ENCODE data around the gene DCHS2.

Gene DCHS2

DNA sequence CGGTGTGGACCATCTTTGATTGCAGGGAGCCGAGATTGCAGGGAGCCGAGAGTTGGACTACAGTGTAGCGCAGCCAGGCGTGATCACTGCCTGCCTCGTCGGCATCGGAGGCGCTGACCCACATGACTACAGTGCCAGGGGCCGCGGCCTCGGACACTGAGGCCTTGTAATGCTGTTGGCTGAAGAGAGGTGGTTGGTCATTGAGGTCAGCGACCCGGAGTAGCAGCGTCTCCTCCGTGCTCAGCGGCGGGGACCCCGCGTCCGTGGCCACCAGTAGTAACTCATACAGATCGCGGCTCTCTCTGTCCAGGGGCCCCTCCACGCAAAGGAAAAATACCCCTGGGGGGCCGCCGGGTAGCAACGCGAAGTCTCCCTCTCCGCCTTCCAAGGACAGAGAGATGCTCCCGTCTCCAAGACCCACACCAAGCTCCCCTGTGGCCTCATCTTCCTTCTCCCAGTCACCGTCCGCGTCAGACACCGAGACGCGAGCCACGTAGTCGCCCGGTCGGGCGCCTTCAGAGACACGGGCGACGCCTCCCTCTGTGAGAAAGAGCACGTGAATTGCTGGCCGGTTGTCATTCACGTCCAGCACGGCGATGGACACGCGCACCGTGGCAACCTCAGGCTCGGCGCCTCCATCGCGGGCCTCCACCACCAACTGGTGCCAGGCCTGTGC is 1.9 kb downstream of the DCHS2 start:
- DNase-seq (ENCODE audit: low spot score), result no peak

DNA sequence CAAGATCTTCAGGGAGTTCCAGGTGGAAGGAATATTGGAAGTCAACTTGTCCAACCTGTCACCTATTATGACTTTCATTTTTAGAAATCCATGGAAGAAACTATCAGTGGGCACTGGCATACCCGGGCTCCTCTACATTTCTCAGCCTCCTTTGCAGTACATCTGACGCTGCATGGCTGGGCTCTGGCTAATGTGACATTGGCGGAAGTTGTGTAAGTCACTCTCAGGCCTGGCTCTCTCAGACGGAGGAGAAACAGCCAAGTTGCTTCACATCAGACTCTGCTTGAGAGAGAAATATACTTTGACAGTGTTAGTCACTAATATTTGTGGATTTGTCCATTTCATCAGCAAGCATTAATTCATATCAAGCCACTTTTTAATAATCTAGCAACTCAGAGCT is 4.5 kb downstream of the DCHS2 start:
- DNase-seq (ENCODE audit: low spot score), result no peak

DNA sequence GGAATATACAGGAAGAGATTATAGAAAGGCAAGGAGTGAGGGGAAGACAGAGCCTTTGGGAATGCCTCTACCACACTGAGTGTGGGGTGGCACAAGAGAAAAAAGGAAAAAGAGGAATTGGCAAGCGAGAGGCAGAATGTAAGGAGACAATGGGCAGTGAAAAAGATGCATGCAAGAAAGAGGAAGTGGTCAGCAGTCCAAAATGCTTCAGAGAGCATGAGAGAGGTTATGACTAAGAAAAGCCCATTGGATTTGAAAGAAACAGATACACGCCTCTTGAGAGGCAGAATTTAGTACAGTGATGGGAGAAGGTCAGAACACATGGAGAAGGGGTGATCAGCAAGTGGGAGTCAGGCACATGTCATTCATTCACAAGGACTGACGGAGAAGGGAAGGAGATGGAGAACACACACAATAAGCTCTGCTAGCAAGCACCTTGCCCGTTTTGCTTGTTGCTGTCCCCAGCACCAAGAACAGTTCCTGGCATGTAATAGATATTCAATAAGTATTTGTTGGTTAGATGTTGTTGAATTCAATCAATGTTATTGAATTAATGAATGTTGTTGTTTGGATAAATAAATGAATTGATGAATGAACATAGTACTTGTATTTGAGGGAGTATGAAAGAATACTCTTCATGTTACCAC is 6.3 kb downstream of the DCHS2 start:
- DNase-seq (ENCODE audit: low spot score), result peak; percentile 24

DNA sequence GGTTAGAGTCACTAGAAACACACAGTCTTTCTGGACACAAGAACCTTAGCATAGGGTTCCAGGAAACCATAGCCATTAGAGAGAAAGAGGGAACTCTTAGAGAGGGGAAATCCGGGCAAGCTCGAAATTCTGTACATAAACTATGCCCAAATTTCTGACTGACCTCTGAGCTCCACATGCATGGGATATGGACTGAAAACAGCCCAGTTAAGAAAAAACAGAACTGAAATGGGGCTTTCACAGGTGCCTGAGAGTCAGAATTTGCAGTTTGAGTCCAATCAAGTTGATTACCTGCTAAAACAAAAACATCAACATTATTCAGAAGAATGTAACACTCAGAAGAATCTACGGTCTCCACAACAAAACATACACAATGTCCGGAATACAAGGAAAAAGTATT is 13.1 kb downstream of the DCHS2 start:
- DNase-seq (ENCODE audit: low spot score), result no peak

DNA sequence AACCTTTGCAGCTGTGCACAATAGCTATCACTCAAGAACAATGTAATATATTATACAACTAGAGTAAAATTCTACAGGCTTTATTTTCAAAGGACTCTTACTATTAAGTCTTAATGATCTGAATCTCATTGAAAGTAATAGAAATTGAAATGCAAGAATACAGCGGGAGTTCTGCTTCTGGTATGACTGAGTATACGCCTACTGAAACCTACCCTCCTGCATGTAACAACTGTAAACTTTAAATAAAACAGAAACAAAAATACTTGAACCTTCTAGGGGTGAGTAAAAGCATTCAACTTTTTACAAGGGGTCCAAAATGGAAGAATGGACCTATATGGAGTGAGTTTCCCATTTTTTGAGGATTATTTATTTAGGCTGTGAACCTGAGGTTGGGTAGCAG is 13.5 kb downstream of the DCHS2 start:
- DNase-seq (ENCODE audit: low spot score), result no peak

DNA sequence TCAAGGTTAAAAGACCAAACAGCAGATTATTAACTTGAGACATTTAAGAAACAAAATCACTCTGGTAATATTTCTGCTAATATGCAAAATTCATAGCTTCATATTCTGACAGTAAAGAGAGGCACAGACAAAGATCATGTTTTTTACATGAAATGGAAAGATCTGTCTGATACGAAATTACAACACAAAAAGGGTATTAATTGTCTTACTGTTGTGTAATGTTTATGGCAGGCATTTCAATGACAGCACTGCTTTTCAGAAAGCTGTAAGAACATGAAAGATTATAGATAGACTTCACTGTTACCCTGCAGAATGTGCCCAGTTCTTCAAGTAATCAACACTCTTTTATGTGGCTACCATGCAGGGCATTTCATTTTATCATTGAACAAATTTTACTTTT is 15.4 kb downstream of the DCHS2 start:
- DNase-seq (ENCODE audit: low spot score), result no peak

DNA sequence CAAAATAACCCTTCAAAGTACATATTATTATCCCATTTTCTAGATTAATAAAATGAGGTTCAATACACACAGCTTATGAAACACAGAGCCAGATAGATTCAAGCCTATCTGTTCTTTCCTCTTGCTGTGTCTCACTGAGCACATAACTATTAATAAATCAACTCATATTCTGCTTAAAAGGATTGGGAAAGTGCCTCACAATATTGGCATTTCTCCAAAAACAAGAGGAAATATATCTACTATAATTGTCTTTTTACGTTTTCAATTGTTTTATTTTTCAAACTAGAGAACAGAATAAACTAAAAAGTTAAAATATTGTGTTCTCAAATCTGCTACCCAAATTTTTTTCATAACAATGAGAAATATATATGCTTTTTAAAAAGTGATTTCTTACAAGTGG is 15.8 kb downstream of the DCHS2 start:
- DNase-seq (ENCODE audit: low spot score), result no peak

DNA sequence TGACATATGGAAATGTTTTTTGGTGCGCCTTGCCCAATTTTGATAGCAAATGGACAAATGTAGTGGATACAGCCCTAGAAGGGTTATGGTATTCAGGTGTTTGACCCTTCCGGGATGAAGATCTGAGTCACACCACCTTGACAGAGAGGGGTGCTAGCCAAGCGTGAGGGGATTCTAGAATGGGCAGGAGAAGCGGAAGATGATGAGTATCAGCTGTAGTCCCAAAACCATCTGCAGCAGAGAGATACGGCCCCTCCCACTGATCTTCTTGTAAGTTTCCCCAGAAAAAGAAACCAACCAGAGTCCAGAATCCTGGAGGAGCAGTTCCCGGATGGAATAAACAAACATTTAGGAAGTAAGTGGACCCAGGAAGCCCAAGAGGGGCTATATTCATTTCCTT is 18.1 kb downstream of the DCHS2 start:
- no peak for DNase-seq (ENCODE audit: low spot score)

DNA sequence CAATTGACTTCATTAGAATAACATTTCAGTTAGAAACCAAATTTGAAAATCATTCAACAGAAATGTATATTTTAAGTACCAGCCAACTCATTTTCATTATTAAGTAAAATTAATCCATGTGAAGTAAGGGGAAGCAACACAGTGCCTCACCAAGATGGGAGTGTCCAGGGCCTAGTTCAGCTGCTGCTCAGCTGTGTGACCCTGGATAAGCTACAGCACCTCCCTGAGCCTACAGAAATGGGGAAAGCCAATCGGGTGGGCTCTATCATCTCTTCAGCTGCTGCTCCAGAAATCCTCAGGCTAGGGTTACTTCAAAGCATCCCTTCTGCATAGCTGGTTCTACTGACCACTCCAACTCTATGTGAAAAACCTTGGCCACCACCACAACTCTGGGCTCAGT is 18.7 kb downstream of the DCHS2 start:
- DNase-seq (ENCODE audit: low spot score), result no peak

DNA sequence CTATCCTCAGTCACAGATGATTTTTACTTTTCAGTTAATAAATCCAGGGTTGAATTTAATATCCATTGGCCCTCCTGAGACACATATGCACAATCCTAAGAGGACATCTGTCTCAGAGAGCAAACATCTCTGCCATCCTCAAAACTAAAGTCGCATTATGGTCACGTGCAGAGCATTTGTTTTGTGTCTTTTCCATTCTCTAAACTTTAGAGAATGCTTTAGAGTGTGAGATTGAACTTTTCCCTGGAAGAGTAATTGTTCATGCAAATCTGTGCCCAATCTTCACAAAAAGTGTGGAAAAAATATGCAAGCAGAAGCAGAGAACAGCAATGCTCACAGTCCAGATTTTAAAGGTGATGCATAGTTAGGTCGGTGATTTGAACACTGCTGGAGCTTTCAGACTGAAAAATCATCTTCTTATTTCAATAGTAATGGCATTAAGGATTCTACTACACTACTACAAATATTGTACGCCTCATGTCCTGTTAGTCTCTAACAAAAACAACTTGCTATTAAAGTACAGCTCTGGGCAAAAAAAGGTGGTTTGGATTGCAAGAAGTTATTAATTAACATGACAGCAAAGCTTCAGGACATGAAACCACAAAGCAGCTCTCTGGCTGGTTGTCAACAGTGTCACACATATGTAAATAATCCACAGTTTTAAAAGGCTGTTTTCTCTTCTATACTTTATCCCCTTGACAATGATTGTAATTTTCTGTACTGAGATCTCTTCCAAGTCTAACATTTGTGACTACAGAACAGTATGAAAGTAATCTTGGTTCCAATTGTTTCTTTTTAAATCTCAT is 19.9 kb downstream of the DCHS2 start:
- DNase-seq (ENCODE audit: low spot score), result no peak

DNA sequence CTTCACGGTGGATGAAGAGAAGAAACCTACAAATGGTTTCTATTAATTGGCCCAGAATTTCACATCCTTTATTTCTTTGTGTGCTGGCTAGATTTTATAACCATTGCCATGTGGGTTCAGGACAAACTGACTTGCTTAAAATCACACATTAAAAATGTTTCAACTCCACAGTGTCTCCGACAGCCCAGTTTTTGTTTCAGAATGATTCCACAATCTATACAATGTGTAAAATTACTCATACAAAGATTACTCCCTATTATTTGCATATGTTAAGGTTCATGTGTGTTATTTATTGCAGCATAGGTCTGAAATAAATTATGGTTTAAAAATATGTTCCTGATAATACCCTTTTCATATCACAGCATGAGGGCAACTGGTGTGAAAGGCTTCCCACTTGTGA is 20.6 kb downstream of the DCHS2 start:
- no peak for DNase-seq (ENCODE audit: low spot score)

DNA sequence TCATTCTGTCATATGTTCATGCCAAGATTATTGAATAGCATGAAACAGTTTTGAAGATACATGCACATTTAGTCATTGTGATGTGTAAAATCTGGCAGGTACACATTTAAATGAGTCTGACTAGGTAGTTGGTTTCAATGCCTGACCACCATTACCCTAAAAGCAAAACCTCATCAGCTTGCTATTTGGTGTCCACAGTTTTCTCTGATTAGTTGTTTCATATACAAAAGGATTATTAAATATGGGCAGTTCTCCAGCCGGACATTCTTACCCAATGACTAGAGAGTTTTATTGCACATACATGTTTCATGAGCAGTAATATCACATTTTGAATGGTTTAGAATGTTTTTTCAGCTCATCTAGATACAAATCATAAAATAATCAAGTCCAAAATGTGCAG is 23.7 kb downstream of the DCHS2 start:
- no peak for DNase-seq (ENCODE audit: low spot score)

DNA sequence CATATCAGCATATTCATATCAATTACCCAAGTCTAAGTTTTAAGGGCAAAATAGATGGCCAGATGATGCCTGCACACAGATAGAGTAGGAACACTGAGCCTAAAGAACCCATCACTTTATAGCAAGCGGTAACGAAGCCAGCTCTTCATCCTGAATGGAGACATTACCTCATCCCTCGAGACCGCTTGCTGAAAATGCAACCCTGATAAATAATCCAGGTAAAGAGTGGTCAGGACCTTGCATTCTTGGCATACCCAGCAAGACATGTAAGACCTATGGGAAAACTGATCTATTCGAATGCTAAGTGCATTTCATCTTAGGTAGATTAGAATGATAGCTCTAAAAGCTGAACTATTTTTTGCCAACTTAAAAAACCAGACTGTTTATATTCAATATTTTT is 25.3 kb downstream of the DCHS2 start:
- no peak for DNase-seq (ENCODE audit: low spot score)

DNA sequence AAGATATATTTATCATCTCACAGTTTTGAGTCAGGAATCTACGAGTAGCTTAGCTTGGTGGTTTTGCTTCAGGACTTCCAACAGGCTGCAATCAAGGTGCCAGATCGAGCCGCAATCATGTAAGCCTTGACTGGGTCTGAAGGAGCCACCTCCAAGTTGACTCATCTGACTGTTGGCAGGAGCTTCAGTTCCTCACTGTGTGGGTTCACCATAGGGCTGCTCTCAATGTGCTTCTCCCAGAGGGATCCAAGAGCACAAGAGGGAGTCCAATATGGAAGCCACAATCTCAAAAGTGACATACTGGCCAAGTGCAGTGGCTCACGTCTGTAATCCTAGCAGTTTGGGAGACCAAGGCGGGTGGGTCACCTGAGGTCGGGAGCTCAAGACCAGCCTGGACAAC is 26.5 kb downstream of the DCHS2 start:
- DNase-seq (ENCODE audit: low spot score), result no peak

DNA sequence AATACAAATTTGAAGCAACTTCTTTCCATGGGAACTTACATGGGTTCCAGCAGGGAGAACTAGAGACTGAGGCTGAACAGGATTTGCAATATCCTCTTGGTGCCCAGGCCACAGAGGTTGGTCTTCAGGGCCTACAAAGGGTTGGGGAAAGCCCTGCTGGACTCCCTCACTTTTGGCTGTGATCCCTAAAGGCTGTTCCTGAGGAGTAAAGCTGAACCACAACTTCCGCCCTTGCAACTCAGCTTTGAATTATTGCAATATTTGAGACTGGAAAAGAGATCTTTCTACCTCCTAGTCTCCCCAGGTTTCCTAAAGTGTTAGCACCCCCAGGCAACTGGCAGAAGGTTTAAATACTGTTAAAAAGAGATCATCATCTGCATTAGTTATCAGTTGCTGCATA is 26.9 kb downstream of the DCHS2 start:
- DNase-seq (ENCODE audit: low spot score), result no peak

DNA sequence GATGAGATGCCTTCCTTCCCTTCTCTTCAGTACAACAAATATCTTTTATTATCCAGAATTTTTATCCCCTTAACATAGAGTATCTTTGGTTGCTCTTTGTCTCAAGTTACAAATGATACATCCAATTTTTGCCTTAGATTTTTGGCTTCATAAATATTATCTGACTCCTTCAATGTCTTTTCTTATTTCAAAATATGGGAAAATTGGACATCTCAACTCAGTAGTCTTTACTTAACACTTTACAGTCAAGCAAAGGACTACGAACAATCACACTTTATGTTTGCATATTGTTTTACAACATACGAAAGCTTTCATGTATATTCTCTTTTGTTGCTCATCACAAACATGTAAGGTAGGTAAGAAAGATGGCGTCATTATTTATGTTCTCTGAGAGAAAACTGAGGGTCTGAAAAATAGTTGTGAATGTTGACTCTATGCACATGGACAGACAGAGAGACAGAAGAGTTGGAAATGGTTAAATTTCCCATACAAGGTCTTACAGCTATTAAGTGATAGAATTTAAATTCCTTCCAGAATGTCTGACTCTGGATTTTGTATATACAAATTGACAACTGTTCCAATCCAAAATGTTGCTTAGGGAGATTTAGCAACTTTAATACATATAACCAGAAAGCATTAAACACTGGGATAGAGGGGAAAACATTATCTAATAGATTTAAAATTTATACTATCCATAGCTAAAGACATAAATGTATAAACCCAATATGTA is 29.4 kb downstream of the DCHS2 start:
- no peak for DNase-seq (ENCODE audit: low spot score)

DNA sequence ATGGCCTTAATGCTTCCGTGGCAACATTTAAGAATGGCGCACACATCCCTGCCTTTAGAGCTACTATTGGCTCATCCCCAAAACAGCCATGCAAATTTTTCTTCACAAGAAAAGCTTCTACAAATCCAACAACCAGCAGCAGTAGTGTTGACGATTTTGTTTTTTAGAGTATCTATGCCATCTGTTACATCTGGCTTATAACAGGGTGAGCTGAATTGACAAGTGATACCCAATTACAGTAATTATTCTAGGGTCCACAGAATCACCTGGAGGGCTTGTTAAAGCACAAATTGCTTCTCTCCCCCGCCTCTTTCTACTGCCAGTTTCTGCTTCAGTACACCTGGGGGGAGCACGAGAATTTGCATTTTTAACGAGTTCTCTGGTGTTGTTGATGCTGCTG is 34.1 kb downstream of the DCHS2 start:
- DNase-seq (ENCODE audit: low spot score), result no peak

DNA sequence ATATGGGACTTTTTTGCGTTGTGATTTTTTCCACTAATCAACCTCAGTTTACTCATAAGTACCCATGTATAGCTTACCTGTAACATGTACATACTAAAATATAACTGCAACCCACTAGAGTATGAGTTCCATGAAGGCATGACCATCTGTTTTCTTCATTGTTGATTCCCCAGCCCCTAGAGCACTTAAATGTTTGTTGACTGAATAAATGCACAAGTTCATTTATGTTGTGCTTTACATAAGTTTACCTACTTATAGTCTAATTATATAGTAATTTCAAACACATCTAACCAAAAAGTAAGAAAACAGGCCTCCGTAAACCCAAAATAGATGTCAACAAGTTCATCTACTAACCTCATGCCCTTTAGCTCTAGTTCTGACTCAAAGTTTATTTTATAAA is 34.7 kb downstream of the DCHS2 start:
- no peak for DNase-seq (ENCODE audit: low spot score)

DNA sequence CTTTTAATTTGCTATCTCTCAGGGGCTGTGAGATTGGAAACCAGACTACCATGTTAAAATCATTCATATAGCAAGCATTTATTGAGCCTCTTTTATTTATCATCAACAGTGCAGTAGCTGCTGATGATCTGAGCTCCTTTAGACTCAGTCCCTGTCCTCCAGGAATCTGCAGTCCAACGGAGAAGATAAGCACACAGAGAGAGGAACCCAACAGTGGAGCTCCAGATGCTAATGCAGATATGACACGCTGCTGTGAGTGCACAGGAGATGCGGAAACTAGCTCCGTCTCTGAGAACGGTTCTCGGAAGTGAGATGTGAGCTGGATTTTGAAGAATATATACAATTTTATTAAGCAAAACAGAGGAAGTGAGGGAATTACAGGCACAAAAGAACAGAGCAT is 35.4 kb downstream of the DCHS2 start:
- no peak for DNase-seq (ENCODE audit: low spot score)

DNA sequence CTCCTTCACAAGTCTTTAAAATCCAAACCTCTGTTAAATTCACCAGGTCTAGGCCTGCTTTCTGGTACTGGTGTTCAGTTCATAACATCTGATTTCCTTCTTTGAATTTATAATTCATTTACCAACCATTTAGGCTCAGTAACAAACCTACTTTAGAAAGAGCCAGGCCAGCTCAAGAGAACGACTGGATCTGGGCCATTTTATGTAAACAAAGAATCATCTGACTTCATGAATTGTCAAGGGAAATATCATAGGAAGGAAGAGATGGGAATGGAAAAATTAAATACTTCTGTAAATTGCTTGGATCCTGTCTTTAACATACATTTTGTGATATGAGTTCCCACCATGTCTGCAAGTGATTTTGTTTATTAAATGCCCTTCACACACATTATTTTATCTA is 36.5 kb downstream of the DCHS2 start:
- DNase-seq (ENCODE audit: low spot score), result no peak

DNA sequence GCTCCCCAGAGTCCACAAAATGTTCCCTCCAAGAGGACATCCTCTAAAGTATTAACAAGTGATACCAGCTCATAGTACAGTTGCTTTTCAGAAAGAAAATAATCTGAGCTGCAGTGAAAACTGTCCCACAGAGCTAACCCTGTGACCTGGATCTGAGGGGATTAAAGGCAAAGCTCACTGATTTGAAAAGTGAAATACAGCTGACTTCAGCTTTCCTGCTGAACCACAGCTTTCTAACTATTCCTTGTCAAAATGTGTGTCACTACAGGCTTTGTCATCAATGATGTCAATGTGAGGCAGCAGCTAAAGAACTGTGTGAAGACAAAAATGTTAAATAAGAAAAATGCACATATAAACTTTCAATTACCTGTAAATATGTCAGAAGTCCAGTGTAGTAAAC is 36.9 kb downstream of the DCHS2 start:
- DNase-seq (ENCODE audit: low spot score), result no peak

DNA sequence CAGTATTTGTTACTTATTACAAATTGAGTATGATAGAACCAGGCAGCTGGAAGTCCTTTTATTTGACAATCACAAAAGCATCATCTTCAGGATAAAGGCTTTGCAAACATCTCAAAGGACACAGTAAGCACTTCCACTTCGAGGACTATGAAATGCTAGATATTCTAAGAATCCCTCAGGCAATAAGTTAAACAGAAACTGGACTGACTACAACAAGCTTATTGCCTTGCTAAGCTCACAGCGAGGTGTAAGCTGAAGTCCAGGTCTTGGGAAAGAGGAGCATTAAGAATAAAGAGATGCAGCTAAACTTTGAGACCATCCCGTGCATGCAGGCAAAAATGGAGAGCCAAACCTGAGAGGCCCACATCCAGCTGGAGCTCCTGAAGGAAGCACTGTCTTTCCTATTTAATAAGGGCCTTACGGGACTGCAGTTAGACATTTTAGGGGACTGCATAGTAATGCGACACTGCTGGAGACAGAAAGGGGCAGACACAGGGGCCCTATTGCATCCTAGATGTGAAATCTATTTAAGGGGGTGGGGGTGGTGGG is 38.7 kb downstream of the DCHS2 start:
- no peak for DNase-seq (ENCODE audit: low spot score)

DNA sequence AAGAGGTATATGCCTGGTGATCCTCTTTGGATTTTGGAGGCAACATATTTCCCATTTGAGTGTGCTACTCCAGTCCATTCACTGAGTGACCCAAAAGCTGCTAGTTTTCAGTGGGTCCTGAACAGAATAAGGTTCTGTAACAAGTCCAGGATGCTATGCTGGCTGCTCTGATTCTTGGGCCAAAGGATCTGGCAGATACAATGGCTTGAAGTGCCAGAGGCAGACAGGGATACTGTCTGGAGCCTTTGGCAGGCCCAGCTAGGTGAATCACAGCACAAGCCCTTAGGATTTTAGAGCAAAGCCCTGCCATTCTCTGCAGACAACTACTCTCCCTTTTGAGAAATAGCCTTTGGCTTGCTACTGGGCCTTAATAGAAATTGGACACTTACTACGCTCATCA is 40.6 kb downstream of the DCHS2 start:
- DNase-seq (ENCODE audit: low spot score), result no peak
